H7 (cell line): ENCODE measurements around the gene PBX2. TPM values are rescaled to one million over a fixed set of nuclear protein-coding genes. Genes with fewer than 3 reads are reported as not detected.
"Not testable (repeated sequence)": the region's sequence is repeated elsewhere in the genome, so short reads cannot be mapped to it uniquely, and the experiment has no call there.

Source experiments
- DNase-seq: peaks from one replicate; pipeline ENCODE4 v3.0.0; 2012
- H3K27me3 ChIP-seq: 2 replicates; pipeline ENCODE4 v1.6.0; 2011; ENCODE audit warnings: mild to moderate bottlenecking, low read length; ENCODE audit not compliant: control insufficient read depth, insufficient read depth
- H3K36me3 ChIP-seq: replicated peaks from 2 replicates; pipeline ENCODE4 v1.5.1; 2011; ENCODE audit warnings: low read length; ENCODE audit not compliant: control insufficient read depth, insufficient read depth
- H3K4me3 ChIP-seq: 2 replicates; pipeline ENCODE4 v1.5.1; 2011; ENCODE audit warnings: low read depth, mild to moderate bottlenecking, control low read depth, low read length, moderate library complexity; ENCODE audit not compliant: insufficient read depth
- total RNA-seq: library from RNA; depleted of rRNA; stranded (reverse); fragments of >200 nt; shearing (Covaris generic); gene quantifications from 2 replicates; pipeline ENCODE4 v1.2.3, GENCODE V29; 2014

Gene PBX2
- total RNA-seq, 1 experiment from 2014 or later: 64.2 TPM

DNA sequence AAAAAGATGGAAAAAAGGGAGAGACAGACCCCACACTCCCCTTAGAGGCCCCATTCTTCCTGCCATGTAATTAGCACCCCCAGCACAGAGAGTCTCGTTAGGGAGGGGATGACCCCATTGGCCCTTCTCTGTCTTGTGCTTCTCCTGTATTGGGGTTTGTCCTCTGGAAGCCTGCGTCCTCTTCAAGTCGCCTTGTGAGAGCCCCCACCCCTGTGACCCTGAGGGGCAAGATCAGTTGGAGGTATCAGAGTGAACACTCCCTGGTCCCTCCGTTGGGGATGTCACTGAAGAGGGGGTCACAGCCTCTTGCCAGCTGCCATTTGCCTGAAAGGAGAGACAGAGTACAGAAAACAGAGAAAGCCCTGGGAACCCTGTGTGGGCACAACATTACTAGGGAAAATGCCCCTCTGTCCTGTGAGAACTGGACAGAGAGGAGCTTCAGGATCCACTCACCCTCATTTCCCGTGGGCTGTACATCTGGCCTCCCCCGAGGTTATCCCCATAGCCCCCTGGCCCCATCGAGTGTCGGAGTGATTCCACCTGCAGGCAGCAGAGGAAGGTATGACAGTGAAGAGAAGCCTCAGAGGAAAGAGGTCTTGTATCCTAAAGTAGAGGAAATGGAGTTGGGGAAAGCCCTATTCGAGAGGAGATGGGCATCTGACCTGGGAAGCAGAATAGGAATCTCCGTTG, 3.7 kb downstream of the PBX2 start:
- not testable (repeated sequence) for DNase-seq, H3K27me3 ChIP-seq, H3K4me3 ChIP-seq
- peaks cover 24% of the 10 kb centered on the region for H3K36me3 ChIP-seq

DNA sequence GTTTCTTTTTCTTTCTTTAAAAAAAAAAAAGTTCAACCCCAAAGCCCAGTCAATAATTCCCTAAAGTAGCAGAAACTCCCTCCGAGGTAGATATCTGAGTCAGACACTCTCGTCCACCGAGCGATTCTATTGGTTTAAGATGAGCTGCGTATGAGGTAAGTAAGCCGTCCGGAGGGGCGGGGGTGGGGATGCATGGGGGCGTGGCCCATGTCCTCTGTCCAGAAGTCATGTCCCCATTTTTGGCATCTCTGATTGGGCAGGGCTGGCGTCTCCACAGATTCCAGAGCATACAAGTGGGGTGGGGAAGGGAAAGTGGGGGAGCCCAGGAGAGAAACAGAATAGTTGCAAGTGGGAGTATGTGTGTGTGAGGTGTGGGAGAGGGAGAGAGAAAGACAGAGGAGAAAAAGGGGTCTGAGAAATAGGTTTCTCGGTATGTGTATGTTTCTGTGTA, 4.3 kb downstream of the PBX2 start:
- H3K36me3 ChIP-seq: peaks cover 26% of the 10 kb centered on the region
- not testable (repeated sequence) for H3K27me3 ChIP-seq, H3K4me3 ChIP-seq
- peak; percentile 88 for DNase-seq

GRCh38 chr6:32184084-32184640, 5.8 kb downstream of the PBX2 start, which contains the start of gene AGER:
AGER (minus strand) TSS chr6:32184253; CDS start chr6:32184222, 31 bp downstream.
- Histone ChIP-seq H3K27me3 (no peaks in the 10 kb centered on the region), H3K36me3 (peaks cover 28% of the 10 kb centered on the region), H3K4me3 (no peak within 1 kb of the TSS)
- peak; percentile 35 for DNase-seq

DNA sequence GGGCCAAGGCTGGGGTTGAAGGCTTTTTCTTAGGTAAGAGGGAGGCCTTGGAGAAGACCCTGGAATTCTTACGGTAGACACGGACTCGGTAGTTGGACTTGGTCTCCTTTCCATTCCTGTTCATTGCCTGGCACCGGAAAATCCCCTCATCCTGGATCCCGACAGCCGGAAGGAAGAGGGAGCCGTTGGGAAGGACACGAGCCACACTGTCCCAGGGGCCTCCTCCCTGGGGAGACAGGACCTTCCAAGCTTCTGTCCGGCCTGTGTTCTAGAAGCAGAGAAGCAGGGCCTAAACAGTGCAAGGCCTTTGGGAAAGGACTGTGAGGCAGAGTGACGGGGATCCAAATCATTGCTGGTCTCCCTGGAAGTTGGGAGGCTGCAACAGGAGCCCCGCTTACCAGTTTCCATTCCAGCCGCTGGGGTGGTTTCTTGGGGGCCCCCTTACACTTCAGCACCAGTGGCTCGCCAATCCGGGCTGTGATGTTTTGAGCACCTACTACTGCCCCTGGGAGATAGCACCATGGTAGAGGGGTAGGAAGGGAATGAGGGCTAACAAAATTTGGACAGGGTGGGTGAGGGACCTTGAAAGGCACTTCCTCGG, 6.4 kb downstream of the PBX2 start:
- Histone ChIP-seq H3K36me3 (peaks cover 28% of the 10 kb centered on the region), H3K4me3 (no peak overlapping the region), H3K27me3 (no peaks in the 10 kb centered on the region)
- peak; percentile 27 for DNase-seq

DNA sequence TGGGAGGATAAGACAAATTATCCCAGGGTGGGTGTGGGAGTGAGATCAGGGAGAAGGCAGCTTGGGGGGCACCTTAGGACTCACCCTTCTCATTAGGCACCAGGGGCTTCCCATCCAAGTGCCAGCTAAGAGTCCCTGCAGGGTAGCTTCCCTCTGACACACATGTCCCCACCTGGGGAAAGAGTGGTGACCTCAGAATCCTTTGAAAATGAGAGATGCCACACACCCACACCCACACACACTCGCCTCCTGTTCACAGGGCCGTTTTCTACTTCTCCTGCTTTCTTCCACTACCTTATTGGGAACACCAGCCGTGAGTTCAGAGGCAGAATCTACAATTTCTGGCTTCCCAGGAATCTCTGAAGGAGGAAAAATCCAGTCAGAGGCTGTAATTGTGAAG, 7.0 kb downstream of the PBX2 start:
- Histone ChIP-seq H3K27me3 (no peaks in the 10 kb centered on the region), H3K4me3 (no peak overlapping the region), H3K36me3 (peaks cover 28% of the 10 kb centered on the region)
- DNase-seq: no peak

GRCh38 chr6:32182555-32182981, 7.4 kb downstream of the PBX2 start:
- peaks cover 24% of the 10 kb centered on the region for H3K36me3 ChIP-seq
- no peaks in the 10 kb centered on the region for H3K27me3 ChIP-seq
- no peak overlapping the region for H3K4me3 ChIP-seq
- peak; percentile 28 for DNase-seq

- peak; percentile 65 for DNase-seq
- H3K27me3 ChIP-seq: no peaks in the 10 kb centered on the region
- peaks cover 19% of the 10 kb centered on the region for H3K36me3 ChIP-seq
Measured at GRCh38 chr6:32181915-32182529, 8.0 kb downstream of the PBX2 start.

DNA sequence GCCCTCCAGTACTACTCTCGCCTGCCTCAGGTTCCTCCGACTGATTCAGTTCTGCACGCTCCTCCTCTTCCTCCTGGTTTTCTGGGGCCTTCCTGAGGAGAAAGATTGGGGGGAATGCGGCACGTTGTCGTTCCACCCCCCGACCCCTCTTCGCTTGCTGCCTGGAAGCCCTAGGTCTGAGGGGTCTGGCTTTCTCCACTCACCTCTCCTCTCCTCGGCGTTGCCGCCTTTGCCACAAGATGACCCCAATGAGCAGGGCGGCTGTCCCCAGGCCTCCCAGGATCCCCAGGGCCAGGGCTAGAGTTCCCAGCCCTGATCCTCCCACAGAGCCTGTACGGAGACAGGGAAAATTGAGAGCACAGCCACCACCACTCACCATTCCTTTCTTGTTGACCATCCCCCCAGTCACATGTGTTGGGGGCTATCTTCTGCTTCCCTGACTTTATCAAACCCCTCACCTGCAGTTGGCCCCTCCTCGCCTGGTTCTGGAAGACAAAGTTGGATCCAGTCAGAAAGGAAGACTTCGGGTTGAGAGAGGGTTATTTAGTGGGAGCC, 8.8 kb downstream of the PBX2 start:
- no peak for DNase-seq
- Histone ChIP-seq H3K36me3 (peaks cover 12% of the 10 kb centered on the region), H3K27me3 (no peaks in the 10 kb centered on the region)

More at GRCh38 chr6:32181915-32182529, 8.0 kb downstream of the PBX2 start:
- H3K4me3 ChIP-seq: no peak overlapping the region

GRCh38 chr6:32179766-32180405, 10.1 kb downstream of the PBX2 start:
- H3K27me3 ChIP-seq: no peaks in the 10 kb centered on the region
- H3K36me3 ChIP-seq: peaks cover 10% of the 10 kb centered on the region
- H3K4me3 ChIP-seq: no peak overlapping the region
- DNase-seq: no peak

More for the DNA sequence above, 8.8 kb downstream of the PBX2 start:
- H3K4me3 ChIP-seq: no peak overlapping the region

GRCh38 chr6:32178547-32179440, 11.2 kb downstream of the PBX2 start:
- peak; percentile 63 for DNase-seq
- Histone ChIP-seq H3K27me3 (no peaks in the 10 kb centered on the region), H3K36me3 (peaks cover 10% of the 10 kb centered on the region), H3K4me3 (peak overlapping the region; percentile 79)

DNA sequence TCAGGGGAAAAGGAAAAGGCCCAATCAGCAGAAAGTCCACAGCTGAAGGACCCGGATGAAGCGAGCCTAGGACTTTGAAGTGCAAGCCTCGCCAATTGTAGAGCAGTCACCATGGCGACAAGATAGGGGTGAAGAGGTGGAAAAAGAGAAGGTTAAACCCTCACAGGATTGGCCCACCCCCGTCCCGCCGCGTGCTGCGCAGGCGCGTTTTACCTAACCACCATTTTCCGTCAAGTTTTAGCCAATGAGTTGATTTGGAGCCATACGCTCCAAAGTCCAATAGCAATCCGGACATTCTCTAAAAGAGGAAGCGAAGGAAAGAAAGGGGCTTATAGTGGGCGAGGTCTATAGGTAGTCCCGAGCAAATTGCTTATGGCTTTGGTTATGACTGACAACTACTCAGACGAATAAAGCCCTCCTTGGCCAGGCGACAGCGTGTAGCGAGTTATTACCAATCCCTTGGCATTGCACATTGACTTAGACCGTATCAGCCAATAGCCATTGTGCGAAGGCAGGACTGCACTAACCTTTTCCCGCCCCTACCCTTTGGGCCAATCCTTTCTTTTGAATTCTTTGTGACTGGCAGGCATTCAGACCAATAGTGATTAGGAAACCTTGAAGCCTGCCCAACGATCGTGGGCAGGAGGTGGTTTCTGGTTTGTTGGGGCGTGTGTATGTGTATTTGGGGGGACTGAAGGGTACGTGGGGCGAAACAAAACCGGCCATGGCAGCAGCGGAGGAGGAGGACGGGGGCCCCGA, 12.0 kb downstream of the PBX2 start, which contains the start of gene RNF5:
Gene RNF5, plus strand, starts transcription at position 618 of the 759 bp plus-strand sequence. Its CDS starts 107 bp downstream, at position 725.
- no peaks in the 10 kb centered on the region for H3K27me3 ChIP-seq
- peaks cover 9% of the 10 kb centered on the region for H3K36me3 ChIP-seq
- peak; percentile 98 for DNase-seq
- H3K4me3 ChIP-seq: peak within 1 kb of the TSS; percentile 79

- peaks cover 8% of the 10 kb centered on the region for H3K36me3 ChIP-seq
- H3K27me3 ChIP-seq: no peaks in the 10 kb centered on the region
- peak overlapping the region; percentile 79 for H3K4me3 ChIP-seq
- peak; percentile 62 for DNase-seq
Measured at GRCh38 chr6:32177183-32177787, 12.7 kb downstream of the PBX2 start.
